ENCODE data around the gene ZNF260. TPM values are rescaled to one million over a fixed set of nuclear protein-coding genes. Genes with fewer than 3 reads are reported as not detected.

ZNF260 gene
- total and polyA plus RNA-seq, 2 of the 13 experiments (the other 11 are each of a cell fraction or from before 2014, with no cell fraction given), result 2.8 to 10.5 TPM

DNA sequence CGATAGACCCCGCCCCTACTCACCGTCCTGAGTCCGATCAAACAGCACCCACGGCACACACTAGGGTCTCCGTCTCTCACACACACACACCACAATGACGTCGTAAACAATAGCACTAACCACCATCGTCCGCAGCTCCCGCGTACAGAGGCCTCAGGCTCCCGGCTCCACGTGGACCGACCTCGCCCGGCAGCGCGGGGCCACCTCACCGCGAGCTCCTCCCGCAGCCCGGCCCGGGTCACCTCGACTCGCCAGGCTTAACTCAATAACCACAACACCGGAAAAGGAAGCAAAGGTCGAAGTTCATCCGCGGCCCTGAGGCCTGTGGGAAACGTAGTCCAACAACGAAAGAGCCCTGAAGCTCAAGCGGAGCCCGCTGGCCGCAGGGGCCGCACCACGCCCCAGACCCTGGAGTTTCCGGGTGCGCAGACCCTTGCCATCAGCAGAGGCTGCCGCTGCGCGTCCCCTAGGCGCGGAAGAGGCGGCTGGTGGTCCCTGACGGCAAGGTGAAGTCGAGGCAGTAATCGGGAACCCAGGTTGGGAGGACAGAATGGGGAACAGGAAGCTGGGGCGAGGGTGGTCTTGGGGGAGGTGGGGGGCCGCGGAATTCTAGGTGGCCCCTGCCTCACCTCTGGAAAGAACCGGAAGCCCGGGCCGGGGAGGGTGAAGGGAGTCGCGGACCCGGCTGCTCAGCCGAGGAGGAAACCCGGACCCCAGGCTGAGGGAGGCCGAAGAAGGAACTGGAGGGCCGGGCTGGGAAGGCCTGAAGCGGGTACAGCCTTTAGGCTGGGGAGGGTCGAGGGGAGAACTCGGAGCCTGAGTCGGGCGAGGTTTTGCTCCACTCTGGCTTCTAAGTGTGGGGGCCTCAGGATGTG, 45.2 kb upstream of the ZNF260 start, which contains the start of gene ZNF529 (continued):
- TF ChIP-seq, protein P1, sequence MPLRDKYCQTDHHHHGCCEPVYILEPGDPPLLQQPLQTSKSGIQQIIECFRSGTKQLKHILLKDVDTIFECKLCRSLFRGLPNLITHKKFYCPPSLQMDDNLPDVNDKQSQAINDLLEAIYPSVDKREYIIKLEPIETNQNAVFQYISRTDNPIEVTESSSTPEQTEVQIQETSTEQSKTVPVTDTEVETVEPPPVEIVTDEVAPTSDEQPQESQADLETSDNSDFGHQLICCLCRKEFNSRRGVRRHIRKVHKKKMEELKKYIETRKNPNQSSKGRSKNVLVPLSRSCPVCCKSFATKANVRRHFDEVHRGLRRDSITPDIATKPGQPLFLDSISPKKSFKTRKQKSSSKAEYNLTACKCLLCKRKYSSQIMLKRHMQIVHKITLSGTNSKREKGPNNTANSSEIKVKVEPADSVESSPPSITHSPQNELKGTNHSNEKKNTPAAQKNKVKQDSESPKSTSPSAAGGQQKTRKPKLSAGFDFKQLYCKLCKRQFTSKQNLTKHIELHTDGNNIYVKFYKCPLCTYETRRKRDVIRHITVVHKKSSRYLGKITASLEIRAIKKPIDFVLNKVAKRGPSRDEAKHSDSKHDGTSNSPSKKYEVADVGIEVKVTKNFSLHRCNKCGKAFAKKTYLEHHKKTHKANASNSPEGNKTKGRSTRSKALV (CRISPR knock-in tag; IDR thresholded peaks at IDR 0.05), result no peak
- TF ChIP-seq NFATC3 (CRISPR knock-in tag; IDR thresholded peaks at IDR 0.05), result peak; percentile 73; the same call in 1 of the 2 replicates
- TF ChIP-seq IRF9 (CRISPR knock-in tag; IDR thresholded peaks at IDR 0.05; ENCODE audit: borderline replicate concordance), result peak; percentile 69; the same call in 1 of the 2 replicates
- peak; percentile 43; the same call in 1 of the 2 replicates for TF ChIP-seq BRD4 (CRISPR knock-in tag; IDR thresholded peaks at IDR 0.05)
- 0 out of 2 replicates have a peak, but pooled peaks have one; percentile 65 for TF ChIP-seq GLI4 (CRISPR knock-in tag; IDR thresholded peaks at IDR 0.05; ENCODE audit: borderline replicate concordance)
- no peak for TF ChIP-seq ZNF629 (CRISPR knock-in tag; conservative IDR thresholded peaks at IDR 0.05)
- peak; percentile 49; the same call in 1 of the 2 replicates for TF ChIP-seq SALL2 (CRISPR knock-in tag; IDR thresholded peaks at IDR 0.05)
- no peak for TF ChIP-seq MEIS1 (CRISPR knock-in tag; IDR thresholded peaks at IDR 0.05; ENCODE audit: borderline replicate concordance)
- no peak for TF ChIP-seq SETDB1 (CRISPR knock-in tag; IDR thresholded peaks at IDR 0.05; ENCODE audit: borderline replicate concordance)
- TF ChIP-seq KDM5A (IDR thresholded peaks at IDR 0.05; ENCODE audit: borderline replicate concordance, low read length), result peak; percentile 57; the same call in 1 of the 2 replicates
- TF ChIP-seq PPARG (CRISPR knock-in tag; conservative IDR thresholded peaks at IDR 0.05), result no peak
- no peak for TF ChIP-seq ZNF326 (CRISPR knock-in tag; IDR thresholded peaks at IDR 0.05; ENCODE audit: borderline replicate concordance)
- no peak for TF ChIP-seq ZNF777 (CRISPR knock-in tag; IDR thresholded peaks at IDR 0.05)
- TF ChIP-seq MYC (CRISPR knock-in tag; IDR thresholded peaks at IDR 0.05; ENCODE audit: borderline replicate concordance), result peak; percentile 98
- TF ChIP-seq TOPORS (CRISPR knock-in tag; IDR thresholded peaks at IDR 0.05), result no peak; the same call in 1 of the 2 replicates
- TF ChIP-seq HOXA5 (CRISPR knock-in tag; IDR thresholded peaks at IDR 0.05), result no peak
- TF ChIP-seq ZNF747 (CRISPR knock-in tag; IDR thresholded peaks at IDR 0.05; ENCODE audit: borderline replicate concordance), result peak; percentile 77; the same call in 1 of the 2 replicates
- peak; percentile 87 for TF ChIP-seq BORCS8-MEF2B (CRISPR knock-in tag; IDR thresholded peaks at IDR 0.05)
- TF ChIP-seq ZBTB2 (CRISPR knock-in tag; IDR thresholded peaks at IDR 0.05; ENCODE audit: low read depth), result peak; percentile 59; the same call in 1 of the 2 replicates
- no peak; the same call in 1 of the 2 replicates for TF ChIP-seq ZNF543 (CRISPR knock-in tag; IDR thresholded peaks at IDR 0.05)
- TF ChIP-seq ZNF776 (CRISPR knock-in tag; IDR thresholded peaks at IDR 0.05), result no peak
- TF ChIP-seq ZNF124 (CRISPR knock-in tag; IDR thresholded peaks at IDR 0.05), result 0 out of 2 replicates have a peak, but pooled peaks have one; percentile 68
- peak; percentile 50; the same call in 1 of the 2 replicates for TF ChIP-seq SRY (CRISPR knock-in tag; IDR thresholded peaks at IDR 0.05)
- TF ChIP-seq SNAI1 (CRISPR knock-in tag; IDR thresholded peaks at IDR 0.05; ENCODE audit: borderline replicate concordance), result no peak
- no peak for TF ChIP-seq ZNF207 (IDR thresholded peaks at IDR 0.05; ENCODE audit: borderline replicate concordance)
- TF ChIP-seq EHMT2 (IDR thresholded peaks at IDR 0.05; ENCODE audit: borderline replicate concordance, low read depth, low read length), result no peak

All from HepG2 (cell line).